ENCODE data around the gene ARHGEF28.

GRCh38 chr5:73918791-73919221 lies 292.8 kb downstream of the ARHGEF28 start:
- TF ChIP-seq CTCF (CRISPR knock-in tag; IDR thresholded peaks at IDR 0.05) (no peak), SP2 (CRISPR knock-in tag; IDR thresholded peaks at IDR 0.05) (no peak), NPAS2 (CRISPR knock-in tag; IDR thresholded peaks at IDR 0.05; ENCODE audit: borderline replicate concordance) (no peak), RAD51 (IDR thresholded peaks at IDR 0.05; ENCODE audit: borderline replicate concordance) (no peak), NR2C2 (CRISPR knock-in tag; IDR thresholded peaks at IDR 0.05; ENCODE audit: borderline replicate concordance) (no peak), YY1 (IDR thresholded peaks at IDR 0.05; ENCODE audit: insufficient read depth, insufficient replicate concordance, low read depth, low read length) (no peak), ZNF251 (CRISPR knock-in tag; IDR thresholded peaks at IDR 0.05) (no peak), RFXANK (CRISPR knock-in tag; IDR thresholded peaks at IDR 0.05) (no peak), ZNF616 (CRISPR knock-in tag; IDR thresholded peaks at IDR 0.05; ENCODE audit: low read depth) (no peak), NR1H2 (CRISPR knock-in tag; IDR thresholded peaks at IDR 0.05; ENCODE audit: borderline replicate concordance, low read depth) (no peak), ZNF350 (CRISPR knock-in tag; IDR thresholded peaks at IDR 0.05; ENCODE audit: borderline replicate concordance, low read depth) (no peak), ELF4 (CRISPR knock-in tag; IDR thresholded peaks at IDR 0.05; ENCODE audit: borderline replicate concordance) (no peak), ZBTB7A (CRISPR knock-in tag; IDR thresholded peaks at IDR 0.05) (no peak)
